ENCODE results near the gene RAB15.

DNA sequence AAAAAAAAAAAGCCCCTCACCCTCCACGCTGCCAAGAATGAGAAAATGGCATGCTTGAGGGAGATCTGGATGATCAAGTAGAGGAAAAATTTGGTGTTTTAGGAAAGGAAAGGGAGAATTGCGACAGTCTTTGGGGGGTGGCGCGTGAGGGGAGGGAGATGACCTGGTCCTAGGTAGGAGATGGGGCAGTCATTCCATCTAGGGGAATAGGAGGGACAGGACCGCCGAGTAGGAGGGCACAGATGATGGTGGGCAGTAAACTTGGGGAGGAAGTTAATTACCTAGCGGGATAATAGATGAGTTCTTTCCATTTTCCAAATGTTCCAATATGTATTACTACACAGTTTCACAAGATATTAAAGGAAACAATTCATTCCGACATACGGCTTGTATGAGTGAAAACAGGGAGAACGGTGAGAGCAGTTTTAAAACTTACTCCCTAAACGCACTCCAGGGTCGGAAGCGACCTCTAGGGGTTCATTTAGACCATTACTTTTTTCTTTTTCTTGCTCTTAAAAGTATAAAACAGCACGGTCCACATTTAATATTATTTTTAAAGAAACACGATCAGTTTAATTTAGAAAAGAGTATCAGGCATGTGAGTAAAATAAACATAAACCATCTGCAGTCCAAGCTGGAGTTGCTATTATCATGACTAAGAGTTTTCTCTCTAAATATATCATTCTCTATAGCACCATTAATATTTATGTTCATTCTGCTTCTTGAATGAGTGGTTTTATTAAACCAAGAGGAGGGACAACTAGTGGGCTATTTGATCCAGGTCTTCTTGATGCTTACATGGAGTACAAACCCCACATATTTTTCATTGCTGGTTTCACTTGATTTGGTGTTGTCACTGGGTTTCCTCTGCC is 11.5 kb upstream of the RAB15 start:
- no peak for TF ChIP-seq BACH1 (IDR thresholded peaks at IDR 0.05; ENCODE audit: low read length)
- no peak for TF ChIP-seq GABPA (IDR thresholded peaks at IDR 0.05; ENCODE audit: borderline replicate concordance, insufficient read depth, low read length)
- no peak for TF ChIP-seq FOSL1 (IDR thresholded peaks at IDR 0.05; ENCODE audit: insufficient read depth, low read depth, low read length)
- no peak for TF ChIP-seq TAF1 (IDR thresholded peaks at IDR 0.05; ENCODE audit: low read depth, low read length)
- TF ChIP-seq POLR2A (IDR thresholded peaks at IDR 0.05; ENCODE audit: control extremely low read depth in 1 of 2, low read depth in 2 of 2, low read length in 2 of 2): no peak
- TF ChIP-seq, protein P1, sequence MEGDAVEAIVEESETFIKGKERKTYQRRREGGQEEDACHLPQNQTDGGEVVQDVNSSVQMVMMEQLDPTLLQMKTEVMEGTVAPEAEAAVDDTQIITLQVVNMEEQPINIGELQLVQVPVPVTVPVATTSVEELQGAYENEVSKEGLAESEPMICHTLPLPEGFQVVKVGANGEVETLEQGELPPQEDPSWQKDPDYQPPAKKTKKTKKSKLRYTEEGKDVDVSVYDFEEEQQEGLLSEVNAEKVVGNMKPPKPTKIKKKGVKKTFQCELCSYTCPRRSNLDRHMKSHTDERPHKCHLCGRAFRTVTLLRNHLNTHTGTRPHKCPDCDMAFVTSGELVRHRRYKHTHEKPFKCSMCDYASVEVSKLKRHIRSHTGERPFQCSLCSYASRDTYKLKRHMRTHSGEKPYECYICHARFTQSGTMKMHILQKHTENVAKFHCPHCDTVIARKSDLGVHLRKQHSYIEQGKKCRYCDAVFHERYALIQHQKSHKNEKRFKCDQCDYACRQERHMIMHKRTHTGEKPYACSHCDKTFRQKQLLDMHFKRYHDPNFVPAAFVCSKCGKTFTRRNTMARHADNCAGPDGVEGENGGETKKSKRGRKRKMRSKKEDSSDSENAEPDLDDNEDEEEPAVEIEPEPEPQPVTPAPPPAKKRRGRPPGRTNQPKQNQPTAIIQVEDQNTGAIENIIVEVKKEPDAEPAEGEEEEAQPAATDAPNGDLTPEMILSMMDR (IDR thresholded peaks at IDR 0.05; ENCODE audit: control extremely low read depth in 1 of 3, insufficient read depth in 1 of 3, low read depth in 1 of 3, low read length in 3 of 3): peak in 2 of 3 experiments; percentile 47 to 58; a peak in 2 of 4 replicates
- TF ChIP-seq GTF2F1 (IDR thresholded peaks at IDR 0.05; ENCODE audit: borderline replicate concordance, low read depth, low read length): no peak
- no peak for TF ChIP-seq CEBPB (IDR thresholded peaks at IDR 0.05; ENCODE audit: low read depth, low read length)
- TF ChIP-seq, protein P2, sequence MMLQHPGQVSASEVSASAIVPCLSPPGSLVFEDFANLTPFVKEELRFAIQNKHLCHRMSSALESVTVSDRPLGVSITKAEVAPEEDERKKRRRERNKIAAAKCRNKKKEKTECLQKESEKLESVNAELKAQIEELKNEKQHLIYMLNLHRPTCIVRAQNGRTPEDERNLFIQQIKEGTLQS (IDR thresholded peaks at IDR 0.05; ENCODE audit: insufficient read depth, low read depth, low read length): no peak
- no peak for TF ChIP-seq BCL11A (IDR thresholded peaks at IDR 0.05; ENCODE audit: low read depth in 2 of 2, low read length in 2 of 2)

Measured in H1 (cell line).